Measurements from ENCODE around the gene CLIC3.
A peak's percentile ranks its signal among the peaks of the same experiment; 100 is the strongest.

Gene CLIC3

DNA sequence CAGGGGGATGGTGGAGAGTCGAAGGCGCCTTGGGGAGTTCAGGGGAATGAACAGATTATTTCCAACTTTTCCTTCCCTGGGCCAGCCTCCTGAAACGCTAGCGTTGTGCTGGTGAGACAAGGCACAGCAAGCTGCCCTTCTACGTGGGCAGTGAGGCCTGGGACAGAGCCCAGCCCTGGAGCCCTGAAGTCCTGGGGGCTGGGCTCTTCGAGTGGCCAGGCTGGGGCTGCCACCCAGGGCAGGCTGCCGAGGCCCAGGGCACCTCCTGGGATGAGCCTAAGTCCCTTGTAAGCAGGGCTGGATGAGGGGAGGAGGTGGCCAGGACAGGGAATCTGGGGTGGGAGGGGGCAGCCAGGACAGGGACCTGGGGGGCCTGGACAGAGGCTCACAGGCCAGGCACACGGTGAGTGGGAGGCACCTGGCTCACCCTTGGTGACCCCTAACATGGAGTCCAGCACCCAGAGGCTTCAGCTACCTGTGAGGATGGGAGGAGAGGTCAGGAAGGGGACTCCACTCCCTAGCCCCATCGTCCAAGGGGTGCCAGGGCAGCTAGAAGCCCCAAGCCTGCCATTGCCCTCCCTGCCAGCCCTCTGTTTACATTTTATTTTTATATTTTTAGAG is 45.6 kb downstream of the CLIC3 start:
- no peak for DNase-seq

DNA sequence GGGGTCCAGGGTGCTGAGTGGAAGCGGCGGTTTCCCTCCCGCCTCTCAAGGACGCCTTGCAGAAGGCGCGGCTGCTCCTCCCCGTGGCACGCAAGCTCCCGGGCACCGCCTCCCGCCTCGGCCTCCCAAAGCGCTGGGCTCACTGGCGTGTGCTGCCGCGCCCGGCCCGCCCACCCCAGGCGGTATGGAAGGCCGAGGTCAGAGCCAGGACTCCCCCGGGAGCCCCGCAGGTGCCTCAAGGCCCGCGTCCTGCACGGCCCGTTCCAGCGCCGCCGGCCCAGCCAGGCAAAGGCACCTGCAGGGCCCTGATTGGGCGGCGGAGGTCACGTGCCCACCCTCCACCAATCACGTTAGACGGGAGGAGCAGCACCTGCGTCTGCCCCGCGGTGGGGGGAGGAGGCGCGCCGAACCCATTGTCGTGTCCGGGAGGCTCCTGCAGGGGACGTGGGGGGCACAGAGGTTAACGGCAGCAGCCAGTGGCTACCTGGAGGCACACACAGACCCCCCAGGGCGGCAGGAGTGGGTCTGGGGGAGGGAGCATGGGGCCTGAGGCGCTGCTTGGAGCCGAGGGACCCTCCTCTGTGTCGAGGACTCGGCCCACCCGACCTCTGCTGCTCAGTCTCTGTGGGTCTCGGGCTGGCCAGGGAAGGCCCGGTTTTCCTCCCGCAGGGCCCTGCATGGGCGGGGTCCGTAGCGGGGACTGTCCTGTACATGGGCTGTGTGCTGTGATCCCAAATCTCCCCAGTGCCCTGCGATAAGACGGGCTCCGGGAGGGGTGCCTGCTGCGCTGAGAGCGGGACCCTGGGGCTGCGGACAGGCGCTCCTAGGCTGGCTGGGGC is 46.3 kb downstream of the CLIC3 start:
- peak; percentile 98 for DNase-seq

DNA sequence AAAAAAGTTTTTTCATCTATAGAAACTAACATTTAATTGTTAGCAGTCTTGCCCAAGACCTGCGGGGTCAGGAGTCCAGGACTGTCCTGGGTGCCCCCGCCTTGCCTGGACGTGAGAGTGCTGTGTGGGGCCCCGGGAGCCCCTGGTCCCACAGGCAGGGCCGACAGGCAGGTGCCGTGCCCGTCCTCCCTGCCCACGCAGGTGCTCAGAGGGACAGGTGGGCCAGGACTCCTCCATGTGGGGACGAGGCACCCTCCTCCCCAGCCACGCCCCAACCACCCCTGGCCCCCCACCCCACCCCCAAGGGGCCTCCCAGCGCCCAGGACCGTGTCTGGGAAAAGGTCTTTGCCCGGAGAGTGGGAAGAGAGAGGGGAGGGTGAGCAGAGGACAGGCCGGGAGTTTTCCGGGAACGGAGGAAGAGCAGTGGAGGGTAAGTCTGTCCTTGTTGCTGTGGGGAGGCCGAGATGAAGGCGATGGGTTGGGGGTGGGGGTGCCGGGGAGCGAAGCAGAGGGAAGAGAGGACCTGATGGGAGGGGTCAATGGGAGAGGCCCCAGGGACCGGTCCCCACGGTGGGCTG is 47.0 kb downstream of the CLIC3 start:
- DNase-seq: no peak

DNA sequence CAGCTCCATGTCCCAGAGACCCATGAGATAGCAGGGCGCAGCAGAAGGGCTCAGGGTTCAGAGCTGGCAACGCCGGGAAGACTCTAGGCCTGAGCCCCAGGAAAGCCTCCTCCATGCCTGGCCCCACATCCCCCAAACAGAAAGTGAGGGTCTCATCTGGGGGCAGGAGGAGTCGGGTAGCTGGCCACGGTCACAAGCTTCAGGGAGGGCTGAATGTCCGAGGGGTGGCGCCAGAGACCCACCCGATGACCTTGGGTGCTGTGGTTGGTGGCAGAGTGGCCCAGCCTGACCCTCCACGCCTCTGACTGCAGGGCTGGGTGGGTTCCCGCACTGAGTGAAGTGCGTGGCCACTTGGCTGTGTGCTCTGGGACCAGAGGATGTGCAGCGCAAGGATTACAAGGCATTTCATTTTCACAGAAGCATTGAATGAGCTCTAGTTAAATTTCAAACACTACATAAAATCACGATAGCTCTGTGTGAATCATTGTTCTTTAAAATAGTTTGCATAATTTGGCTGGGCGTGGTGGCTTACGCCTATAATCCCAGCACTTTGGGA is 48.3 kb downstream of the CLIC3 start:
- DNase-seq: peak; percentile 34

DNA sequence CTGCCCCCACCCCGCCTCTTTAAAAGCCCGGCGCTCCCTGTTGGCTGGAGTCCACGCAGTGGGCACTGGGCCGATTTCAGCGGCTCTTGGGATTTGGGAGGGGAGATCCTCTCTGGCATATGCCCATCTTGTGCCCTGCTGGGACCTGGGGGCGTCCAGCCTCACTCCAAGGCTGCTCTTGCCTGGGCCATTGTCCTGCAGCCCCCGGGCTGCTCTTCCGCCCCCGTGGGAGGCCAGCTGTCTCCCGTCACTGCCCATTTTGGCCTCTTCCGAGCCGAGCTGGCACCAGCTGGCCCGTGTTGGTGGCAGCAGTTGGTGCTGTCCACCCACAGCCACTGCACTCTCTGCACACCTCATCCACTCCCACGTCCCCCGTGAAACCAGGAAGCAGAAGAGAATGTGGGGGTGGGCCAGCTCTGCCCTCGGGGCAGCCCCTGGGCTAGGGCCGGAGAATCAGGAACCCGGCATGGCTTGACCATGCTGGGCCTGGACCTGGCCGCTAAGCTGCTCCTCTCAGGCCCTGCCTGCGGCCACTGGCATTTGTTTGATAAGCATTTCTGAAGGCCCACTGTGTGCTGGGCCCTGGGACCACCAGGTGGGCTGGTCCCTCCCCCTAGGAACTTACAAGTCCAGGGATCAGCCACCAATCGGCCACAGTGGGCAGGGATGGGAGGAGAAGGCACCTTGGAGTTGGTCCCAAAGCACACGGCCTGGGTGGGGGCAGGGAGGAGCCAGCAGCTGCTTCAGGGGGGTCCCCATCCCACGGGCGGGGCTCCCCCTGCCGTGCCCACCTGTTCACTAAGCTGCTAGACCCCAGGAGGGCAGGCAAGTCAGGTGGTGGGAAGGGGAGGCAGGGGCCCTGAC is 49.1 kb downstream of the CLIC3 start:
- no peak for DNase-seq

DNA sequence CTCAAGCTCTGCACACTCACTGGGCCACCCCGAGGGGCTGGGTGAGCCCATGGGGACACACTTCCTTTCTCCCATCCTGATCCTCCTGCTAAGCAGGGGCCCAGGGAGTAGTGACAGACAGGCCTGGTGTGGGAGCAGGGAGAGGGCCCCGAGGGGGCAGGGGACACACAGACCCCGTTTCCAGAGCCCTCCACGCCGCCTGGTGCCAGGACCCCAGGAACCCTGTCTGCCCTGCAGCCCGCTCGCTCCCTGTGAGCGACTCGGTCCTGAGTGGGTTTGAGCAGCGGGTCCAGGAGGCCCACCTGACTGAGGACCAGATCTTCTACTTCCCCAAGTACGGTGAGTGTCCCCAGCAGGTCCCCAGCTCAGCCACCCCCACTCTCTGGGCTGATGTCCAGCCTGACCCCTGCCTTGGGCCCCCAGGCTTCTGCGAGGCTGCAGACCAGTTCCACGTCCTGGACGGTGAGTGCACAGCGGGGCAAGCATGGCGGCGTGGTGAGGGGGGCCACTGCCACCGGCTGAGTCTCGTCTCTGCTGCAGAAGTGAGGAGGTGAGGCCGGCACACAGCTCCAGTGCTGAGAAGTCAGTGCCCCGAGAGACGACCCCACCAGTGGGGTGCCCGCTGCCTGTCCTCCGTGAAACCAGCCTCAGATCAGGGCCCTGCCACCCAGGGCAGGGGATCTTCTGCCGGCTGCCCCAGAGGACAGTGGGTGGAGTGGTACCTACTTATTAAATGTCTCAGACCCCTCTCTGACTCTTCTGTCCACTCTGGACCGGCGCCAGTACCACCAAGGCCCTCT is 49.9 kb downstream of the CLIC3 start:
- DNase-seq: no peak

DNA sequence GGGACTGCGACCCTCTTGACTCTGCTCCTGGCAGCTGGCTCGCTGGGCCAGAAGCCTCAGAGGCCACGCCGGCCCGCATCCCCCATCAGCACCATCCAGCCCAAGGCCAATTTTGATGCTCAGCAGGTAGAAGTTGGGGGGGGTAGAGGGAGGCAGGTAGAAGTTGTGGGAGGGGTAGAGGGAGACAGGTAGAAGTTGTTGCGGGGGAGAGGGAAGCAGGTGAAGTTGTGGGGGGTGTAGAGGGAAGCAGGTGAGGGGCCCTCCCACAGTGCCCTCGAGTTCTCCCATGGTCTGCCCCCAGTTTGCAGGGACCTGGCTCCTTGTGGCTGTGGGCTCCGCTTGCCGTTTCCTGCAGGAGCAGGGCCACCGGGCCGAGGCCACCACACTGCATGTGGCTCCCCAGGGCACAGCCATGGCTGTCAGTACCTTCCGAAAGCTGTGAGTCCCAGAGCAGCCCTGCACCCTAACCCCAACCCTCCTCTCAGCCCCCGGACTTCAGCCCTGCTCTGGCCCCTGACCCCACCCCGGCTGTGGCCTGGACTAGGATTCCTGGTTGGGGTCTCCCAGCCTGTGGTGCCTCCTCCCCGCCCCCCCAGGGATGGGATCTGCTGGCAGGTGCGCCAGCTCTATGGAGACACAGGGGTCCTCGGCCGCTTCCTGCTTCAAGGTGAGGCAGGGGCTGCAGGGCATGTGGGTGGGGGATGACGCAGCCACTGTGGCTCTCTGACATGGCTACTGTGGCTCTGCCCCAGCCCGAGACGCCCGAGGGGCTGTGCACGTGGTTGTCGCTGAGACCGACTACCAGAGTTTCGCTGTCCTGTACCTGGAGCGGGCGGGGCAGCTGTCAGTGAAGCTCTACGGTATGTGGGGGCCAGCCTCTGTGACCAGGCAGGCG is 50.8 kb downstream of the CLIC3 start:
- DNase-seq: no peak

All from NCI-H69 (cell line).